Measurements from ENCODE around the gene PMCH.

PMCH gene

DNA sequence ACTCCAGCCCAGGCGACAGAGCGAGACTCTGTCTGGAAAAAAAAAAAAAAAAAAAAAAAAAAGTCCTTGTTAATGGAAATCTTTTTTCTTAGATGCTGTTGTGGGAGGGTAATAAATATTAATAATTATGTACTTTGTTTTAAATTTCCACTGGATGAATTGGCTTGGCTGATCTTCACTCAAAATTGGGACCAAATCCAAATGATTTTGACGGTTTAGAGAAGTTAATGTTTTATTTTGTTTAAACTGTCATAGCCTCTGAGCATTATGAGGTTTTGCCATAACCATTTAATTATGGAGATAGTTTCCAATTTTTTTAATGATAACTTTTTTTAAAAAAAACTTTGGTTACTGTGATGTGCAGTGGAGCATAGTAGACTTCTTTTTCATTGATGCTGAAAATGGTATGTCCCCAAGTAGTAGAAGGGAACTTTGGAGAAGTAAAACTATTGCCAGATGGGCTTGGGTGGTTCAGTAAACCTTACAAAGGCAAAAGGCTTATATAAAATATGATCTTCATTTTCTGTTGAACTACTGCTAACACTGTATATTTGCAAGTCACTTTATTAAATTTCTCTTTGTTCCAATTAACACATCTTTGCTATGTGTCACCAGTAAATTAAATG is 3.9 kb upstream of the PMCH start:
- Histone ChIP-seq H3K9me3 (ENCODE audit: control insufficient read depth, low read length) (no peaks in the 10 kb centered on the region), H3K4me2 (ENCODE audit: low read length) (no peak overlapping the region), H3K27me3 (ENCODE audit: control insufficient read depth, insufficient read depth, low read length) (no peaks in the 10 kb centered on the region), H3K4me3 (ENCODE audit: low read depth, low read length) (no peak overlapping the region), H3K9ac (no peak overlapping the region), H3K4me1 (no peaks in the 10 kb centered on the region), H3K27ac (no peak overlapping the region), H2AFZ (no peak overlapping the region), H3K36me3 (ENCODE audit: control insufficient read depth, insufficient read depth, low read length) (no peaks in the 10 kb centered on the region), H3K79me2 (no peaks in the 10 kb centered on the region)
- TF ChIP-seq, protein P1, sequence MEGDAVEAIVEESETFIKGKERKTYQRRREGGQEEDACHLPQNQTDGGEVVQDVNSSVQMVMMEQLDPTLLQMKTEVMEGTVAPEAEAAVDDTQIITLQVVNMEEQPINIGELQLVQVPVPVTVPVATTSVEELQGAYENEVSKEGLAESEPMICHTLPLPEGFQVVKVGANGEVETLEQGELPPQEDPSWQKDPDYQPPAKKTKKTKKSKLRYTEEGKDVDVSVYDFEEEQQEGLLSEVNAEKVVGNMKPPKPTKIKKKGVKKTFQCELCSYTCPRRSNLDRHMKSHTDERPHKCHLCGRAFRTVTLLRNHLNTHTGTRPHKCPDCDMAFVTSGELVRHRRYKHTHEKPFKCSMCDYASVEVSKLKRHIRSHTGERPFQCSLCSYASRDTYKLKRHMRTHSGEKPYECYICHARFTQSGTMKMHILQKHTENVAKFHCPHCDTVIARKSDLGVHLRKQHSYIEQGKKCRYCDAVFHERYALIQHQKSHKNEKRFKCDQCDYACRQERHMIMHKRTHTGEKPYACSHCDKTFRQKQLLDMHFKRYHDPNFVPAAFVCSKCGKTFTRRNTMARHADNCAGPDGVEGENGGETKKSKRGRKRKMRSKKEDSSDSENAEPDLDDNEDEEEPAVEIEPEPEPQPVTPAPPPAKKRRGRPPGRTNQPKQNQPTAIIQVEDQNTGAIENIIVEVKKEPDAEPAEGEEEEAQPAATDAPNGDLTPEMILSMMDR (IDR thresholded peaks at IDR 0.05), result no peak

GRCh38 chr12:102195826-102196225 is 1.8 kb downstream of the PMCH start:
- H3K4me1 ChIP-seq, result no peaks in the 10 kb centered on the region
- H3K27me3 ChIP-seq (ENCODE audit: control insufficient read depth, insufficient read depth, low read length), result no peaks in the 10 kb centered on the region
- no peak overlapping the region for H3K4me3 ChIP-seq (ENCODE audit: low read depth, low read length)
- no peak overlapping the region for H3K4me2 ChIP-seq (ENCODE audit: low read length)
- H3K79me2 ChIP-seq, result no peaks in the 10 kb centered on the region
- no peak overlapping the region for H2AFZ ChIP-seq
- H3K9ac ChIP-seq, result no peak overlapping the region
- no peaks in the 10 kb centered on the region for H3K9me3 ChIP-seq (ENCODE audit: control insufficient read depth, low read length)
- TF ChIP-seq, protein P1 (IDR thresholded peaks at IDR 0.05), result no peak
- no peak overlapping the region for H3K27ac ChIP-seq
- no peaks in the 10 kb centered on the region for H3K36me3 ChIP-seq (ENCODE audit: control insufficient read depth, insufficient read depth, low read length)

- Histone ChIP-seq H3K36me3 (ENCODE audit: control insufficient read depth, insufficient read depth, low read length) (no peaks in the 10 kb centered on the region), H3K27me3 (ENCODE audit: control insufficient read depth, insufficient read depth, low read length) (no peaks in the 10 kb centered on the region), H3K27ac (no peak overlapping the region), H3K79me2 (no peaks in the 10 kb centered on the region), H3K9me3 (ENCODE audit: control insufficient read depth, low read length) (no peaks in the 10 kb centered on the region), H2AFZ (no peak overlapping the region), H3K4me1 (no peaks in the 10 kb centered on the region), H3K4me2 (ENCODE audit: low read length) (no peak overlapping the region), H3K9ac (no peak overlapping the region), H3K4me3 (ENCODE audit: low read depth, low read length) (no peak overlapping the region)
- TF ChIP-seq, protein P1 (IDR thresholded peaks at IDR 0.05), result no peak
Measured at GRCh38 chr12:102182635-102183034, 15.0 kb downstream of the PMCH start.

GRCh38 chr12:102174761-102175160 is 22.9 kb downstream of the PMCH start:
- TF ChIP-seq, protein P1 (IDR thresholded peaks at IDR 0.05), result no peak
- H2AFZ ChIP-seq, result no peak overlapping the region
- H3K36me3 ChIP-seq (ENCODE audit: control insufficient read depth, insufficient read depth, low read length), result no peaks in the 10 kb centered on the region
- no peaks in the 10 kb centered on the region for H3K27me3 ChIP-seq (ENCODE audit: control insufficient read depth, insufficient read depth, low read length)
- H3K4me2 ChIP-seq (ENCODE audit: low read length), result no peak overlapping the region
- H3K4me3 ChIP-seq (ENCODE audit: low read depth, low read length), result no peak overlapping the region
- no peaks in the 10 kb centered on the region for H3K9me3 ChIP-seq (ENCODE audit: control insufficient read depth, low read length)
- no peaks in the 10 kb centered on the region for H3K79me2 ChIP-seq
- H3K4me1 ChIP-seq, result no peaks in the 10 kb centered on the region
- H3K9ac ChIP-seq, result no peak overlapping the region
- no peak overlapping the region for H3K27ac ChIP-seq

DNA sequence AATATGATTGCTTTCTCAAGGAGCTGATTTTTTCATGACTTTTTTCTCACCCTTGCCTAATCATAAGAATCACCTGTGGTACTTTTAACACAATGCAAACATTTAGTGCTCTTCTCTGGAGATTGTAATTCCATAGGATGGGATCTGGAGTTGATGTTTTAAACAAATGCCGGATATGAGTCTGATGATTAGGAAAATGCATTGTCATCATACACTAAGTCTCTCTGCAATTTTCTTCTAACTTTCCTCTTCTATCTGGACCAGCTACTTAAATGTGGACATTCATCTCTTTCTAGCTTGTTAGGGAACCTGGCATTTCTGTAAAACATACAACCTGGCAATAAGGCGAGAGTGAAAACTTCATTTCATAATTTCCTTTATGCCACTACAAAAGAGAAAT is 23.5 kb downstream of the PMCH start:
- no peaks in the 10 kb centered on the region for H3K9me3 ChIP-seq (ENCODE audit: control insufficient read depth, low read length)
- no peak overlapping the region for H2AFZ ChIP-seq
- no peaks in the 10 kb centered on the region for H3K79me2 ChIP-seq
- H3K27ac ChIP-seq, result no peak overlapping the region
- H3K4me1 ChIP-seq, result no peaks in the 10 kb centered on the region
- H3K27me3 ChIP-seq (ENCODE audit: control insufficient read depth, insufficient read depth, low read length), result no peaks in the 10 kb centered on the region
- no peak overlapping the region for H3K4me2 ChIP-seq (ENCODE audit: low read length)
- TF ChIP-seq, protein P1 (IDR thresholded peaks at IDR 0.05), result no peak
- H3K36me3 ChIP-seq (ENCODE audit: control insufficient read depth, insufficient read depth, low read length), result no peaks in the 10 kb centered on the region
- H3K4me3 ChIP-seq (ENCODE audit: low read depth, low read length), result no peak overlapping the region
- no peak overlapping the region for H3K9ac ChIP-seq

Data from parathyroid adenoma (tissue), 2 donors.